ENCODE data around the gene PHKG1.

Gene PHKG1

GRCh38 chr7:56078196-56078595 is 14.6 kb downstream of the PHKG1 start:
- TF ChIP-seq ZFX (IDR thresholded peaks at IDR 0.05; ENCODE audit: borderline replicate concordance) (no peak), CTCF (IDR thresholded peaks at IDR 0.05) (no peak)
- peak overlapping the region; percentile 80 for H3K27ac ChIP-seq

DNA sequence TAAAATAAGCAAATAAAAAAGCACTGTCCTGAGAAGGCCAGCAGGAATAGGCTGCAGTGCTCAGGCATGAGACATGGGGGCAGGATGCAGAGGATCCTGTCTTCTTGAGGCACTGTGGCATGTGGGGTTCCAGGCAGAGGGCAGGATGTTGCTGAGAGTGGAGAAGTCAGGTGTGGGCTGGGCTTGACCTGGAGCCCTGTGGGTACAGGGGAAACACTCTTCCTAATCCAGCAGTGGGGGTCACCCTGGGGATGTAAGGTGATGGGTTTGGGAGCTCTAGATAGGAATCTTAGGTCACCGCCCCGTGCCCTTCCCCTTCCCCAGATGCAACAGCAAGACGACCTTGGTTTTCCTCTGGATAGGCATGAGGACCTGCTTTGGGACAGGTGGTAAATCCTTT is 15.1 kb downstream of the PHKG1 start:
- TF ChIP-seq CTCF (IDR thresholded peaks at IDR 0.05) (no peak), ZFX (IDR thresholded peaks at IDR 0.05; ENCODE audit: borderline replicate concordance) (no peak)

GRCh38 chr7:56074371-56074791 is 18.4 kb downstream of the PHKG1 start:
- H3K27ac ChIP-seq: peak overlapping the region; percentile 32
- peak; percentile 98 for TF ChIP-seq CTCF (IDR thresholded peaks at IDR 0.05)
- TF ChIP-seq ZFX (IDR thresholded peaks at IDR 0.05; ENCODE audit: borderline replicate concordance): no peak

More for the DNA sequence above, 15.1 kb downstream of the PHKG1 start:
- no peak overlapping the region for H3K27ac ChIP-seq

GRCh38 chr7:56066376-56066775 is 26.4 kb downstream of the PHKG1 start:
- H3K27ac ChIP-seq: peak overlapping the region; percentile 93; the same call in 1 of the 2 replicates

DNA sequence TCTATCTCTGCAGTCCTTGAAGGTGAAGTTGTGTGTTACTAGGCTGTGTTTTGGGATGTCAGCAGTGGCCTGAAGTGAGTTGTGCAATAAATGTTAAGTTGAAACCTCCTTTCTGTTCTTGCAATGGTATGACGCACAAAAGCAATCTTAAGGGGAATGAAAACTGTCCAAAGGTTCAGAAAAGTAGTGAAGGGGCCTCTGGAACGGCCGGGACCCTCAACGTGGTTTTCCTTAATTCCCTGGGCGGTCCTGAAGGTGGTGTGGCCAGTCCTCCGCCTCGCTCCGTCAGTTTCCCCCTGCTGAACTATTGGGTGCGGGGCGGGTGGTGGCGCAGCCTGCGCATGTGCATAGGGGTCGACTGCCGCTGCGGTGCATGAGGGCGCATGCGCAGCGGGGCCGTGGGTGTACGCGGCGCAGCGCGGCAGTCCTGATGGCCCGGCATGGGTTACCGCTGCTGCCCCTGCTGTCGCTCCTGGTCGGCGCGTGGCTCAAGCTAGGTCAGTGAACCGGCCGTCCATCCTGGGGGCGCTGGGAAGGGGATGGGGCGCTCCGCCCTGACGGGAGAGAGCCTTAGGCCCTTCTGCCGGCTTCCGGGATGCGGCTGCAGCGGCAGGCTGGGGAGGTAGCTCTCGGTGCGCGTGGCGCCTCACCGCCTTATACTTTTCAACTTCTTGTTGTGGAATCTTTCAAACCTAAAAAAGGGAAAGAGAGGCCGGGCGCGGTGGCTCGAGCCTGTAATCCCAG is 28.7 kb downstream of the PHKG1 start, which contains the start of gene SUMF2:
SUMF2 (plus strand) TSS at position 405 of the 744 bp plus-strand sequence; CDS start at position 431, 26 bp downstream.
- H3K27ac ChIP-seq: peak within 1 kb of the TSS; percentile 93
- TF ChIP-seq CTCF (IDR thresholded peaks at IDR 0.05): peak; percentile 34
- no peak for TF ChIP-seq ZFX (IDR thresholded peaks at IDR 0.05; ENCODE audit: borderline replicate concordance)

GRCh38 chr7:56063500-56063881 is 29.3 kb downstream of the PHKG1 start:
- TF ChIP-seq CTCF (IDR thresholded peaks at IDR 0.05): no peak

GRCh38 chr7:56062382-56062781 is 30.4 kb downstream of the PHKG1 start:
- H3K27ac ChIP-seq: peak overlapping the region; percentile 93
- TF ChIP-seq CTCF (IDR thresholded peaks at IDR 0.05) (no peak), ZFX (IDR thresholded peaks at IDR 0.05; ENCODE audit: borderline replicate concordance) (no peak)

More at GRCh38 chr7:56063500-56063881, 29.3 kb downstream of the PHKG1 start:
- H3K27ac ChIP-seq: peak overlapping the region; percentile 93
